ENCODE measurements around the gene MAML3. TPM values are rescaled to one million over a fixed set of nuclear protein-coding genes. Genes with fewer than 3 reads are reported as not detected.

The MAML3 gene
- total RNA-seq, 1 experiment from 2014 or later = 2.4 TPM

- in situ Hi-C loops (cut with HindIII; ENCODE audit: low pct_unique_long_range_greater_than_20kb, low sequenced_read_pairs) = no loop called here
- DNase-seq (ENCODE audit: low read depth, low spot score) = no peak
Measured at GRCh38 chr4:139694522-139695107, 459.4 kb downstream of the MAML3 start.

GRCh38 chr4:139692309-139693012, 461.5 kb downstream of the MAML3 start:
- in situ Hi-C loops (cut with HindIII; ENCODE audit: low pct_unique_long_range_greater_than_20kb, low sequenced_read_pairs) = no loop called here
- no peak for DNase-seq (ENCODE audit: low read depth, low spot score)

GRCh38 chr4:139690419-139690818, 463.6 kb downstream of the MAML3 start:
- no peak for DNase-seq (ENCODE audit: low read depth, low spot score)
- in situ Hi-C loops (cut with HindIII; ENCODE audit: low pct_unique_long_range_greater_than_20kb, low sequenced_read_pairs) = no loop called here

- DNase-seq (ENCODE audit: low read depth, low spot score) = no peak
- in situ Hi-C loops (cut with HindIII; ENCODE audit: low pct_unique_long_range_greater_than_20kb, low sequenced_read_pairs) = no loop called here
Measured at GRCh38 chr4:139689093-139689722, 464.8 kb downstream of the MAML3 start.

GRCh38 chr4:139686988-139687387, 467.0 kb downstream of the MAML3 start:
- DNase-seq (ENCODE audit: low read depth, low spot score) = no peak
- in situ Hi-C loops (cut with HindIII; ENCODE audit: low pct_unique_long_range_greater_than_20kb, low sequenced_read_pairs) = no loop called here

- no peak for DNase-seq (ENCODE audit: low read depth, low spot score)
- in situ Hi-C loops (cut with HindIII; ENCODE audit: low pct_unique_long_range_greater_than_20kb, low sequenced_read_pairs) = no loop called here
Measured at GRCh38 chr4:139686130-139686529, 467.9 kb downstream of the MAML3 start.

- in situ Hi-C loops (cut with HindIII; ENCODE audit: low pct_unique_long_range_greater_than_20kb, low sequenced_read_pairs) = no loop called here
- no peak for DNase-seq (ENCODE audit: low read depth, low spot score)
Measured at GRCh38 chr4:139685180-139685579, 468.8 kb downstream of the MAML3 start.

- DNase-seq (ENCODE audit: low read depth, low spot score) = no peak
- in situ Hi-C loops (cut with HindIII; ENCODE audit: low pct_unique_long_range_greater_than_20kb, low sequenced_read_pairs) = no loop called here
Measured at GRCh38 chr4:139684351-139684750, 469.6 kb downstream of the MAML3 start.

GRCh38 chr4:139682741-139683151, 471.2 kb downstream of the MAML3 start:
- in situ Hi-C loops (cut with HindIII; ENCODE audit: low pct_unique_long_range_greater_than_20kb, low sequenced_read_pairs) = no loop called here
- no peak for DNase-seq (ENCODE audit: low read depth, low spot score)

- in situ Hi-C loops (cut with HindIII; ENCODE audit: low pct_unique_long_range_greater_than_20kb, low sequenced_read_pairs) = no loop called here
- no peak for DNase-seq (ENCODE audit: low read depth, low spot score)
Measured at GRCh38 chr4:139682309-139682708, 471.7 kb downstream of the MAML3 start.

GRCh38 chr4:139676913-139677585, 476.9 kb downstream of the MAML3 start:
- in situ Hi-C loops (cut with HindIII; ENCODE audit: low pct_unique_long_range_greater_than_20kb, low sequenced_read_pairs) = no loop called here
- DNase-seq (ENCODE audit: low read depth, low spot score) = no peak

GRCh38 chr4:139676365-139676764, 477.6 kb downstream of the MAML3 start:
- DNase-seq (ENCODE audit: low read depth, low spot score) = no peak
- in situ Hi-C loops (cut with HindIII; ENCODE audit: low pct_unique_long_range_greater_than_20kb, low sequenced_read_pairs) = no loop called here

GRCh38 chr4:139675651-139676050, 478.3 kb downstream of the MAML3 start:
- in situ Hi-C loops (cut with HindIII; ENCODE audit: low pct_unique_long_range_greater_than_20kb, low sequenced_read_pairs) = no loop called here
- no peak for DNase-seq (ENCODE audit: low read depth, low spot score)

GRCh38 chr4:139674875-139675550, 479.0 kb downstream of the MAML3 start:
- in situ Hi-C loops (cut with HindIII; ENCODE audit: low pct_unique_long_range_greater_than_20kb, low sequenced_read_pairs) = no loop called here

GRCh38 chr4:139672732-139673131, 481.3 kb downstream of the MAML3 start:
- in situ Hi-C loops (cut with HindIII; ENCODE audit: low pct_unique_long_range_greater_than_20kb, low sequenced_read_pairs) = no loop called here
- no peak for DNase-seq (ENCODE audit: low read depth, low spot score)

More at GRCh38 chr4:139674875-139675550, 479.0 kb downstream of the MAML3 start:
- no peak for DNase-seq (ENCODE audit: low read depth, low spot score)

- DNase-seq (ENCODE audit: low read depth, low spot score) = no peak
- in situ Hi-C loops (cut with HindIII; ENCODE audit: low pct_unique_long_range_greater_than_20kb, low sequenced_read_pairs) = no loop called here
Measured at GRCh38 chr4:139672215-139672614, 481.8 kb downstream of the MAML3 start.

- DNase-seq (ENCODE audit: low read depth, low spot score) = no peak
- in situ Hi-C loops (cut with HindIII; ENCODE audit: low pct_unique_long_range_greater_than_20kb, low sequenced_read_pairs) = no loop called here
Measured at GRCh38 chr4:139670775-139671174, 483.2 kb downstream of the MAML3 start.

GRCh38 chr4:139669890-139670289, 484.1 kb downstream of the MAML3 start:
- DNase-seq (ENCODE audit: low read depth, low spot score) = no peak
- in situ Hi-C loops (cut with HindIII; ENCODE audit: low pct_unique_long_range_greater_than_20kb, low sequenced_read_pairs) = no loop called here
